ENCODE results near the gene FRAS1.

FRAS1 gene

GRCh38 chr4:78585633-78586032 lies 528.5 kb downstream of the FRAS1 start:
- no peak for DNase-seq (ENCODE audit: low read depth)

- no peak for DNase-seq (ENCODE audit: low read depth)
Observed at GRCh38 chr4:78588894-78589545, 531.9 kb downstream of the FRAS1 start.

DNA sequence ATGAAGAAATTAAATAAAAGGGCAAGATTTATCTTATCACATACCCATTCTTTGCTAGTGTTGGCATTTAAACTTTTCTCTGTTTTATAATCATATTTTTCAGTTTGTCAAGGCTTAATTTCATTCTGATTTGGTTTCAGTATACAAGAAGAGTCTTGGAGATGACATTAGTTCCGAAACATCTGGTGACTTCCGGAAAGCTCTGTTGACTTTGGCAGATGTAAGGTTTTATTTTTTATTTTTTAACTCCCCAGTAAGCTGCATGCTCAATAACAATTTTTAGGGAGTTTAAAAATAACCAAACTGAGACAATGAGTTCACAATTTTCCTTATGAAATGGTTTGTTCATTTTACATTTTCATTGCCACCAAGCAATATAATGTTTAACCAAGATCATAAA lies 534.3 kb downstream of the FRAS1 start:
- no peak for DNase-seq (ENCODE audit: low read depth)

- DNase-seq (ENCODE audit: low read depth): no peak
Observed at GRCh38 chr4:78592088-78592783, 535.1 kb downstream of the FRAS1 start.
